GM19463 (cell line): ENCODE results near the gene RNF114.
"Not testable (repeated sequence)": the region's sequence is repeated elsewhere in the genome, so short reads cannot be mapped to it uniquely, and the experiment has no call there.

Experiments used
- ATAC-seq: cut with Tn5 transposase; IDR thresholded peaks from one replicate; pipeline ENCODE4 v1.9.1; 2021; ENCODE audit warnings: mild to moderate bottlenecking, moderate library complexity; ENCODE audit not compliant: unreplicated experiment

The RNF114 gene

DNA sequence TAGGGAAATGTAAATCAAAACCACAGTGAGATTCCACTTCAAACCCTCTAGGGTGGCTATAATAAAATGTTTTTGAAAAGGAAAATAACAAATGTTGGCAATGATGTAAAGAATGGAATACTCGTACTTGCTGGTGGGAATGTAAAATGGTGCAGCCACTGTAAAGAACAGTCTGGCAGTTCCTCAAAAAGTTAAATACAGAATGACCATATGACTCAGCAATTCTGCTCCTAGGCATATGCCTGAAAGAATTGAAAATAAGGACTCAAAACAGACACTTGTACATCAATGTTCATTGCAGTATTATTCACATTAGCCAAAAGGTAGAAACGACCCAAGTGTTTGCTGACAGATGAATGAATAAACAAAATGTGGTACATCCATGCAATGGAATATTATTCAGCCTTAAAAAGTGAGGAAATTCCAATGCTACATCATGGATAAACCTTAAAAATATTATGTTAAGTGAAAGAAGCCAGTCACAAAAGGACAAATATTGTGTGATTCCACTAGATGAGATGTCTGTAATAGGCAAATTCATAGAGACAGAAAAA lies 10.2 kb upstream of the RNF114 start:
- no peak for ATAC-seq

DNA sequence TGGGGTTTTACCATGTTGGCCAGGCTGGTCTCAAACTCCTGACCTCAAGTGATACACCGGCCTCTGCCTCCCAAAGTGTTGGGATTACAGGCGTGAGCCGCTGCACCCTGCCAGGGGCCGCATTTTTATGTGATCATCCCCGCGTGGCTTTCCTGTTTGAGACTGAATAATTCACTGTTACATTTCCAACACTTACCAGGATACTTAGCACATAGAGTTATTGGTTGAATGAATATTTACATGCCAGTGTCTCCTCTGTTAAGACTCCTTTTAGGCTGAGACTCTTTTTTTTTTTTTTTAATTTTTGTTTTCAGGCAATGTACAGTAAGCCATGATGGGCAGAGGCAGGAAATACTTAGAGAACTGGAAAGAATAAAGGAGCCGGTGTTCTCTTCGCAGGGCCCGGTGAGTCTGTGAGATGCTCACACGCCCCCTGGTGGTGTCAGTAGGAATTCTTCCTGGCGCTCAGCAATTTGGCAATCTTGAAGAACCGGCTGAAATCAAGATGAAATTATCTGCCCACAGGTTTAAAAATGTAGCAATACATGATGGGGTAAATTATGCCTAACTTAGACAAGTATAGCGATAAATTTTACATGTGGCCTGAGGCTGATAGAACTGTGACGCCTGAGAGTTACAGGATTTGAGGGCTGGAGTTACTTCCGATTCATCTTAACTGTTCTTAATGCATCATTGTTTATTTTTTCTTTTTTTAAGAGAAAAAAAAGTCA lies 7.6 kb upstream of the RNF114 start:
- no peak for ATAC-seq

DNA sequence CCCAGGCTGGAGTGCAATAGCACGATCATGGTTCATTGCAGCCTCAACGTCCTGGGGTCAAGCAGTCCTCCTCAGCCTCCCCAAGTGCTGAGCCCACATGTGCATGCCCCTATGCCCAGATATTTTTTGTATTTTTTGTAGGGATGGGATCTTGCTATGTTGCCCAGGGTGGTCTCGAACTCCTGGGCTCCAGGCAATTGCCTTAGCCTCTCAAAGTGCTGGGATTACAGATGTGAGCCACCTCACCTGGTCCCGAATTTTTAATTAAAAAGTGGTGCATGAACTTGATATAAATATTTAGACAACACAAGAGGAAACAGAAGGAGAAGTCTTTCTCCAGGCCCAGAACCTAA lies 7.1 kb upstream of the RNF114 start:
- ATAC-seq = no peak

DNA sequence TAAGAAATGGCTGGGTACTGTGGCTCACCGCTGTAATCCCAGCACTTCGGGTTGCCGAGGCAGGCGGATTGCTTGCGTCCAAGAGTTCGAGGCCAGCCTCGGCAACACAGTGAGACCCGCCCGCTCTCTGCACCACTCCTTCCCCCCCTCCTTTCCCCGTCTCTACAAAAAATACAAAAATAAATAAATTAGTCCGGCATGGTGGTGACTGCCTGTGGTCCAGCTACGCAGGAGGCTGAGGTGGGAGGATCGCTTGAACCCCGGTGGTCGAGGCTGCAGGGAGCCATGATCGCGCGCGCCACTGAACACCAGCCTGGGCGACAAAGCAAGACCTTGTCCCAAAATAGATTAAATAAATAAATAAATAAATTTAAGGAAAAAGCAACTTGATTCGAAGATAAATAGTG lies 448 bp upstream of the RNF114 start:
- ATAC-seq = no peak

DNA sequence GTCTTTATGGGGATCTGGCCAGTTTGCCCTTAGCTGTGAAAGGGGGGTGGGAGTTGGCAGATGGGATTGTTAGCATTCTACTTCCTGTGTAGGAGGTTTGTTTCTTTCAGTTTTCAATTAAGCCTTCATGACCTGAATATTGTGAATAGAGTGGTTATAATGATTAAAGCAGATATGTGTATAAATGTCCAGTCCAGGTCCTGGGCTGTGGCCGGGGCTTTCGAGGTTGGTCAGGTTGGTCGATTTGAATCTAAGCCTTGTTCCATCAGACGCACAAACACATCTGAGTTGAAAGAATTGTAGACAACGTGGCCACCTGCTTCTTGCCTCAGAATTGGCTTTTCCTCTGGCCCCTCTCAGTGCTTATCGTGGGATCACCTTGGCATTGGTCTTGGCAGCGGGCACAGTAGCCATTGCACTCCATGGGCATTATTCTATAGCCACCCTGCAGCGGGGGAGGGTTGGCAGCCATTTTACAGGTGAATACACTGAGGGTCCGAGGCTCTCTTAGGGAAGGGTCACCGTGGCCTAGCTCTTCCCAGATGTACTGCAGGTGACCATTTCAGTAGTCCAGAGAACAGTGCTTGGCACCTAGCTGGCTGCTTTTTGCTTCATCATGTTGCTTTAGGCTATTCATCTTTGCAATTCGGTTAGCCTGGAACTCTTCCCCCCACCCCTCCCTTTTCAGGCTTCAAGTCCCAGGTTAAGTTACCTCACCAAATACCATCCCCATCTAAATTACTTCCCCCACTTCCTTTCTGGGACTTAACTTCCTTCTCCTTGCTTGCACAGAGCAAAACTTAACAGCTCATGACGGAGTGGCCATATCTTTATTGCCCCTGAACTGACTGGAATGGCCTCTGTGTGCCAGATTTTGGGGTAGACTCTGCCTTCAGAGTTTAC lies 1.1 kb downstream of the RNF114 start:
- ATAC-seq = peak; percentile 12

DNA sequence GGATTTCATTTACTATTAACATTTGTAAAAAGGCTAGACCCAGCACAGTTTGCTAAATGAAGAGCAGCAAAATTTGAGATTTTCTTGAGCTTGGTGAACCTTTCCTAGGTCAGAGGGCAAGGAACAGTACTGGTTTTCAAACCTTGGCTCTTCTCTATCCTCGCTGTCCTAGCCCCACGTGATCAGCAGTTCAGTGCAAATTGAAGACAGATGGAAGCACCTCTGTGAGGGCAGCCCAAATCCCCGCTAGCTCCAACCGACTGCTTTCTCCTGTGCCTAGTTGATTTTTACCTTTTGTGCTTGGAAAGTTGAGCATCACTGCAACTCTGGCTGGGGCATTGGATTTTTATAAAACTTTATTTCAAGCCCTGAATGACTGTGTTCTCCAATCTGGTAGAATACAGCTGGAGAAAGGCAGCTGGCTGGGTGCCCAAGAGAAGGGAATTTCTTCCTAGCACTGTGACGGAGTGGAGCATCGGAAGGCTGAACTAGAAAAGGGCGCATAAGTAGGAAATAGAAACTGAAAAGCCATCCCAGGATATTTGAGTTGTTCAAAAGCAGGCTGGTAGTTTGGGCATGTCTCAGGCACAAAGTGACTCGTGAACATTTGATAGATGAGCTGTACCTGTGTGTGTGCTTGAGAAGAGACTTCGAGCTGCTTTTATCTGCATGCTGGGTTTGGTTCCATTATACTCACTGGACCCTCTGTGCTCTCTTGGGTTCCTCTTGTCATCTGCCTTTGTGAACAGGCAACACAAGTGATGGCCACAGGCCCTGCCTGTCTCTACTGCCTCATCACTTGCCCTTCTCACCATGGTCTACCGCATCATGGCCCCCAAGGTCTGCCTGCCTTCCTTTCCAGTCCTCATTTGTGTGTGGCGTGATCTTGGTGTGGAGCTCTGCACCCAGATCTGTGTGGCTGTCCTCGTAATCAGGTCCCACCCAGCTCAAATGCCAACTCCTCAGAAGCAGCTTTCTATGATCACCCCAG lies 2.3 kb downstream of the RNF114 start:
- no peak for ATAC-seq

DNA sequence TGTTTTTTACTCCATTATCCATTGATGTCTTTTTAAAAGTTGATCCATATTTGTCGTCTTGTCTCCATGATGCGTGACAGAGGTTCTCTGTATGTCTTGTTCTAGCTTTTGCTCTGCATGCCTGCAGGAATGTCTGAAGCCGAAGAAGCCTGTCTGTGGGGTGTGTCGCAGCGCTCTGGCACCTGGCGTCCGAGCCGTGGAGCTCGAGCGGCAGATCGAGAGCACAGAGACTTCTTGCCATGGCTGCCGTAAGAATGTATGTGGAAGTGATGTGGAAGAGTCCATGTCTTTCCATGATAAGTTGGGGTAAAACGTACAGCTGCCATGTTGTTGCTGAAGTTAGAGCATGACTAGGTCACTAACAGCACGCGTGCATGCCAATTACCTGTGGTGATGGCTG lies 5.3 kb downstream of the RNF114 start:
- ATAC-seq = no peak

DNA sequence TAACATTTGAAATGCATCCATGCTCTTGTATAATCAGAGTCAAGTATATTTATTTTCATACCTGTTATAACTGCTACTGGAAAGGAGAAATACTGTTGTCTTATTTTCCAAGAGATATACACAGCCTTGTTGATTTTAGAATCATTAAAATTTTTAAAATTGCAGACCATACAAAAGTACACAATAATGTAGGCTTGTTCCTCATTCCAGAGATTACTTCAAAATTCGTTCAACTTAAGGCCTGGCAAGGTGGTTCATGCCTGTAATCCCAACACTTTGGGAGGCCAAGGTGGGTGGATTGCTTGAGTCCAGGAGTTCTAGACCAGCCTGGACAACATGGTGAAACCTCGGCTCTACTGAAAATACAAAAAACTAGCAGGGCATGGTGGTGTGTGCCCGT lies 6.1 kb downstream of the RNF114 start:
- ATAC-seq = no peak

DNA sequence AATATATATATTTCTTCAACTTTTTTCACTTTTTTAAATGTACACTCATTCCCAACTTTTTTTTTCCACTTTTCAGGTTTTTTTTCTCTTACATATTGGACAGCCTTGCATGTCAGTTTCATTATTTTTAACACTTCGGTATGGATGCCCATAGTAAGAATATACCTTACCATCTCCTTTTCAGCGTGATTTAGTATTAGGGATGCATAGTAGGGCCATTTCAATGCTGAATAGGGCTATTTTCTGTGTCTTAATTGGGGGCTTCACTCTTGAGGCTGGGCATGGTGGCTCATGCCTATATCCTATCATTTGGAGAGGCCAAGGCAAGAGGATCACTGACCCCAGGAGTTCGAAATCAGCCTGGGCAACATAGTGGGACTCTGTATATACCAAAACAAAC lies 6.7 kb downstream of the RNF114 start:
- ATAC-seq = no peak

DNA sequence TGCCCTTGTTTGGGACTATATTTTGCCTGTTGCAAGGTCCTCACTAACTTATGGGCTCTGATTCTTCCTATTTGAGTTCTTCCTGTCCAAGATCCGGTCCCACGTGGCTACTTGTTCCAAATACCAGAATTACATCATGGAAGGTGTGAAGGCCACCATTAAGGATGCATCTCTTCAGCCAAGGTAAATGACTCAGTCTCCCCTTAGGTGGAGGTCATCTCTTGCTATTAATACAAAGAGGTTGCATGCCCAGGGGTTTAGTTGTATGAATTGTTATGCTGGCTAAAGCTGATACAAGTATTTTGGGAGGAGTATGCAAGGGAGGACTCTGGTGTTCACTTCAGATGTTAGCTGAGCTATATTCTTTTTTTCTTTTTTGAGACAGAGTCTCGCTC lies 9.1 kb downstream of the RNF114 start:
- ATAC-seq = no peak

DNA sequence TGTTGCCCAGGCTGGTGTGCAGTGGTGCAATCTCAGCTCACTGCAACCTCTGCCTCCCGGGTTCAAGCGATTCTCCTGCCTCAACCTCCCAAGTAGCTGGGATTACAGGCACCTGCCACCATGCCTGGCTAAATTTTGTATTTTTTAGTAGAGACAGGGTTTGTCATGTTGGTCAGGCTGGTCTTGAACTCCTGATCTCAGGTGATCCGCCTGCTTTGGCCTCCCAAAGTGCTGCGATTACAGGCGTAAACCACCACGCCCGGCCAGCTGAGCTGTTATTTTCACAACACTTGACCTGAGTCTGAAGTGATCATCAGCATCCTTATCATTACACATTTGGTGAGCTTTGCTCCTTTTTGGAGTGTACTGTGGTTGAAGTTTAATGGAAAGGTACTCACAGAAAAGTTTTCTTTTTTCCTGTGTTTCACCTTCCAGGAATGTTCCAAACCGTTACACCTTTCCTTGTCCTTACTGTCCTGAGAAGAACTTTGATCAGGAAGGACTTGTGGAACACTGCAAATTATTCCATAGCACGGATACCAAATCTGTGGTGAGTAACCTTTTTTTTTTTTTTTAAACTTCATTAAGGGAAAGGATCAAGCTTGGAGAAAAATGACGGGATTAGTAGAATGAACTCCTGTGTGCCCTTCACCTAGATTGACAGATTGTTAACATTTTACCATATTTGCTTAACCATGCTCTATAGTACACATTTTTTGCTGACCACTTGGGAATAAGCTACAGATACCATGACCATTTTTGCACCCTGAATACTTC lies 9.7 kb downstream of the RNF114 start:
- ATAC-seq = no peak

DNA sequence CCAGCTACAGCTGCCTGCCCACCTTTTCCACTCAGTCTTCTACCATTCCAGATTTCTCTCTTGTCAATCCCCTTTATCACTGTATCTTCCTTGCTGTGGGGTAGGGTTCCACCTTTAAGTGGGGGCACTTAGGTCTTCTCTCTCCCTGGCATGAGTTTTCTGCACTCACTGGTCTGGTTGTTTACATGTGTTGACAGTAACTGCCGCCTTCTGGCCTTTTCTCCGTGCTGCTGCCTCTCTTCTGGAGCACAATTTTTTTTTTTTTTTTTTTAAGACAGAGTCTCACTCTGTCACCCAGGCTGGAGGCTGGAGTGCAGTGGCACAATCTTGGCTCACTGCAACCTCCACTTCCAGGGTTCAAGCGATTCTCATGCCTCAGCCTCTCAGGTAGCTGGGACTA lies 12.0 kb downstream of the RNF114 start:
- ATAC-seq = no peak

DNA sequence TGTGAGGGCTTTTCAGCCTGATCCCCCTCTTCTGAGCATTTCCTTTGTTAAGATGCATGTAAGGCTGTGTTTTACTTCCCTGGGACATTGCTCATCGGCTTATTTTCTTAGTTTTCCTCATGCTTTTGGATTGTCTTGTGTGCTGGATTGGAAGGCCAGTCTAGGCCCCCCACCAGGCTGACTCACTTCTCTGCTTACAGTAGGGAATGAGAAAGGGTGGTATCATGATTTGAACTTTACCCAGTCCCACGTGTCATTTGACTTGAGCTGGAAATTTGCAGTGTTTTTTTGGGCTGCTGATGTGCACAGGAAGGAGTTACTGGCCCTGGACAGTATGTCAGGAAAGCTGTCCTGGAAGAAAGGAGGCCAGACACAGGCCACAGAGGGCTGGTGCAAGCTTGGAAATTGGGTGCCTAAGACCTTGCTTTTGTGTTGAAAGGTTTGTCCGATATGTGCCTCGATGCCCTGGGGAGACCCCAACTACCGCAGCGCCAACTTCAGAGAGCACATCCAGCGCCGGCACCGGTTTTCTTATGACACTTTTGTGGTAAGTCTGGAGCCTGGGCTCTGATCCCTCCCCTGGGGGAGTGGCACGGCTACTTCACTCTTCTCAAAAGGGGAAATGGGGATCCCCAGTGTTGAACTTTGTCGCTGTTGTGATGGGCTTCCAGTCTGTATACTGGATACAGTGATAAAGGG lies 12.8 kb downstream of the RNF114 start:
- no peak for ATAC-seq

DNA sequence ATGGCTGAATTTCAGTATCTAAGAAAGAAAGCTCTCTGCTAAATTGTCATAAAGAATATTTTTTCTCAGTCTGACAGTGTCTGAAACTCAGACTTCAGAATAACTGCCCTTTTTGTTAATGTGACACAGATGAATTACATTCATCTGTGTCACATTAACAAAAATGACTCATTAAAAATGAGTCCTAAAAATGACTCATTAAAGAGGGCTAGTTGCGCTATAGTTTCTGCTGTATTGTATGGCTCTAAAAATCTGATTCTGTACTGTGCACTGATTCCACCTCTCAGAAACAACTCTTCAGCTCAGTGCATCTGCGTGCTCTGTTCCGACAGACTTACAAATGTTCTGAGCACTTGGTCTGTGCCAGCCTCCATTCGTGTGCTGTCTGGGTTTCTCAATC lies 15.0 kb downstream of the RNF114 start:
- no peak for ATAC-seq

DNA sequence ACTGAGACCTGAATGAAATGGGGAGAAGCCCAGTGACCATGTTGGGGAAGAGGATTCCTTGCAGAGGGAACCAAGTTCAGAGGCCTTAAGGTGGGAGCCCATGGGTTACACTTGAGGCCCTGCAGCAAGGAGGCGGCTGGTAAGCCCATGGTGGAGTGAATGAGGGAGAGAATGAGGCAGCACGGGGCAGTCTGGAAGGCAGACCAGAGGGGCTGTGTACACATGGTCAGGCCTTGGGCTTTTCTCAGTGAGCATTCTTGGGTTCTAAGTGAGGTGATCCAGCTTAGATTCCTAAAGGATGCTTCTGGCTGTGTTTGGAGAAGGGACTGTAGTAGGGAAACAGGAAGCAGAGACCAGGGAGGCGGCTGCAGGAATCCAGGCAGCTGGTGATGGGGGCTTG lies 19.0 kb downstream of the RNF114 start:
- ATAC-seq = no peak

DNA sequence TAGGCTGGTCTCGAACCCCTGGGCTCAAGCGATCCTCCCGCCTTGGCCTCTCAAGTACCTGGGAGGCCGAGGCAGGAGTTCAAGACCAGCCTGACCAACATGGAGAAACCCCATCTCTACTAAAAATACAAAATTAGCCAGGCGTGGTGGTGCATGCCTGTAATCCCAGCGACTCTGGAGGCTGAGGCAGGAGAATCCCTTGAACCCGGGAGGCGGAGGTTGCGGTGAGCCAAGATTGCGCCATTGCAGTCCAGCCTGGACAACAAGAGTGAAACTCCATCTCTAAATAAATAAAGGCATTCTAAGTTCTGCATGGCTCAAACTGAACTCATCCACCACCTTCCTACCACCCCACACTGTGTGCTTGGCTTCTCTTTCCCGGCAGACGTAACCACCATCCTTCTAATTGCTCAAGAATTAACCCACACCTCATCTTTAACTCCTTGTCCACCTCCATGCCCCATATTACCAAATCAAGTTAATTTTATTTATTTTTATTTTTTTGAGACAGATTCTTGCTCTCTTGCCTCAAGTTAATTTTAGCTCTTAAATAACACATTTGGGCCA lies 19.7 kb downstream of the RNF114 start:
- not testable (repeated sequence) for ATAC-seq

DNA sequence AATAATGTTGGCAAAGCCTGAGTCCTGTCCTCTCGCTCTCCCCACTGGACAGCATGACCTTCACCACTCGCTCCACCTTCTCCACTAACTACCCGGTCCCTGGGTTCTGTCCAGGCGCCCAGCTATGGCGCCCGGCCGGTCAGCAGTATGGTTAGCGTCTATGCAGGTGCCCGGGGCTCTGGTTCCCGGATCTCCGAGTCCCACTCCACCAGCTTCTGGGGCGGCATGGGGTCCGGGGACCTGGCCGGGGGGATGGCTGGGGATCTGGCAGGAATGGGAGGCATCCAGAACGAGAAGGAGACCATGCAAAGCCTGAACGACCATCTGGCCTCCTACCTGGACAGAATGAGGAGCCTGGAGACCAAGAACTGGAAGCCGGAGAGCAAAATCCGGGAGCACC lies 20.5 kb downstream of the RNF114 start:
- ATAC-seq = no peak

DNA sequence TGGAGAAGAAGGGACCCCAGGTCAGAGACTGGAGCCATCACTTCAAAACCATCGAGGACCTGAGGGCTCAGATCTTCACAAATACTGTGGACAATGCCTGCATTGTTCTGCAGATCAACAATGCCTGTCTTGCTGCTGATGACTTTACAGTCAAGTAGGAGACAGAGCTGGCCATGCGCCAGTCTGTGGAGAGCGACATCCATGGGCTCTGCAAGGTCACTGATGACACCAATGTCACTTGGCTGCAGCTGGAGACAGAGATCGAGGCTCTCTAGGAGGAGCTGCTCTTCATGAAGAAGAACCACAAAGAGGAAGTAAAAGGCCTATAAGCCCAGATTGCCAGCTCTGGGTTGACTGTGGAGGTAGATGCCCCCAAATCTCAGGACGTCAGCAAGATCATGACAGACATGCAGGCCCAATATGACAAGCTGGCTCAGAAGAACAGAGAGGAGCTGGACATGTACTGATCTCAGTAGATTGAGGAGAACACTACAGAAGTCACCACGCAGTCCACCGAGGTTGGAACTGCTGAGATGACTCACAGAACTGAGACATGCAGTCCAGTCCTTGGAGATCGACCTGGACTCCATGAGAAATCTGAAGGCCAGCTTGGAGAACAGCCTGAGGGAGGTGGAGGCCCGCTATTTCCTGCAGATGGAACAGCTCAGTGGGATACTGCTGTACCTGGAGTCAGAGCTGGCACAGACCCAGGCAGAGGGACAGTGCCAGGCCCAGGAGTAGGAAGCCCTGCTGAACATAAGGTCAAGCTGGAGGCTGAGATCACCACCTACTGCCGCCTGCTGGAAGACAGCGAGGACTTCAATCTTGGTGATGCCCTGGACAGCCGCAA lies 21.1 kb downstream of the RNF114 start:
- not testable (repeated sequence) for ATAC-seq
